Measurements from ENCODE around the gene ALX3. TPM values are rescaled to one million over a fixed set of nuclear protein-coding genes. Genes with fewer than 3 reads are reported as not detected.

ALX3 gene
- total and polyA plus RNA-seq, 7 donors: 0.04 to 0.11 (median 0.05) TPM; not detected in 4

- H3K27ac ChIP-seq: no peak overlapping the region
- no peaks in the 10 kb centered on the region for H3K4me1 ChIP-seq
- H3K9me3 ChIP-seq: no peaks in the 10 kb centered on the region
- H3K4me3 ChIP-seq: no peak overlapping the region
- peak; percentile 98 for TF ChIP-seq CTCF (IDR thresholded peaks at IDR 0.05)
- 35 to 57% (median 41%) methylated on average over 16 of the region's 16 CpGs for WGBS, 3 donors
- H3K36me3 ChIP-seq (ENCODE audit: insufficient read depth in 1 of 2, low read depth in 1 of 2): peaks cover 23 to 100% of the 10 kb centered on the region in 2 donors
- peak; percentile 77 to 83 for DNase-seq
- H3K27me3 ChIP-seq (ENCODE audit: insufficient read depth in 3 of 3, low read length in 2 of 3): no peaks in the 10 kb centered on the region
- ATAC-seq: peak; percentile 78 to 88 (median 84)
- intact Hi-C loops (cut with DNase I): loop anchor here (1.0 to 5.0 kb wide), 2 partner anchors 53 to 54 kb away; no protein-coding TSS in a partner anchor
These were observed 16.7 kb downstream of the ALX3 start for GRCh38 chr1:110053552-110054428.

DNA sequence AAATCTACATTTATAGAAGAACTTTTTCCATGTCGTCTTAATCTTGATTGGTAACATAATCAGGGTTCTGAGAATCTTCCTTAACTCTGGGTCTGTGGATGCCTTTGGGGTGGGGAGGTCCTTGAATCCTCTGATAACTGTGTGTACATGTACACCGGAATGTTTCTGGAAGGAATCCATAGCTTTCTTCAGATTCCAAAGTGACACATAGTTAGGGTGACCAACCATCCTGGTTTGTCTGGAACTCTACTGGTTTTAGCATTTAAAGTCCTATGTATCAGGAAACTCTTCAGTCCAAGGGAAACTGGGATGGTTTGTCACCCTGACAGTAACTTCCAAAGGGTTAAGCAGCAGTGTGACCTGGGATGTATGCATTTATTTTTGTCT, 19.2 kb downstream of the ALX3 start:
- peaks cover 29 to 100% of the 10 kb centered on the region in 2 donors for H3K36me3 ChIP-seq (ENCODE audit: insufficient read depth in 1 of 2, low read depth in 1 of 2)
- ATAC-seq: no peak
- no peak for TF ChIP-seq CTCF (IDR thresholded peaks at IDR 0.05)
- H3K27me3 ChIP-seq (ENCODE audit: insufficient read depth in 3 of 3, low read length in 2 of 3): no peaks in the 10 kb centered on the region
- DNase-seq: no peak
- H3K9me3 ChIP-seq: no peaks in the 10 kb centered on the region
- H3K4me1 ChIP-seq: peaks cover 4% of the 10 kb centered on the region
- no peak overlapping the region for H3K27ac ChIP-seq
- no peak overlapping the region for H3K4me3 ChIP-seq
- intact Hi-C loops (cut with DNase I): loop anchor here in 1 of 2 donors (5.0 kb wide), 1 partner anchor 56 kb away; no protein-coding TSS in a partner anchor
- WGBS, 3 donors: 68 to 88% (median 84%) methylated on average over 2 of the region's 2 CpGs

GRCh38 chr1:110050602-110051261, 19.7 kb downstream of the ALX3 start:
- DNase-seq (peak in 1 of 2 donors; percentile 21), ATAC-seq (no peak)
- peaks cover 4% of the 10 kb centered on the region for H3K4me1 ChIP-seq
- no peaks in the 10 kb centered on the region for H3K9me3 ChIP-seq
- no peaks in the 10 kb centered on the region for H3K27me3 ChIP-seq (ENCODE audit: insufficient read depth in 3 of 3, low read length in 2 of 3)
- no peak for TF ChIP-seq CTCF (IDR thresholded peaks at IDR 0.05)
- no peak overlapping the region for H3K4me3 ChIP-seq
- 60 to 64% (median 61%) methylated on average over 4 of the region's 4 CpGs for WGBS, 3 donors
- H3K36me3 ChIP-seq (ENCODE audit: insufficient read depth in 1 of 2, low read depth in 1 of 2): peaks cover 29 to 100% of the 10 kb centered on the region in 2 donors
- intact Hi-C loops (cut with DNase I): loop anchor here in 1 of 2 donors (5.0 kb wide), 1 partner anchor 57 kb away; no protein-coding TSS in a partner anchor
- no peak overlapping the region for H3K27ac ChIP-seq

- Histone ChIP-seq H3K27ac (no peak overlapping the region), H3K27me3 (ENCODE audit: insufficient read depth in 3 of 3, low read length in 2 of 3) (no peaks in the 10 kb centered on the region), H3K9me3 (no peaks in the 10 kb centered on the region), H3K4me3 (no peak overlapping the region), H3K4me1 (peaks cover 4% of the 10 kb centered on the region), H3K36me3 (ENCODE audit: insufficient read depth in 1 of 2, low read depth in 1 of 2) (peaks cover 25 to 100% of the 10 kb centered on the region in 2 donors)
- DNase-seq (no peak), ATAC-seq (no peak)
- no peak for TF ChIP-seq CTCF (IDR thresholded peaks at IDR 0.05)
- intact Hi-C loops (cut with DNase I): loop anchor here in 1 of 2 donors (5.0 kb wide), 1 partner anchor 57 kb away; no protein-coding TSS in a partner anchor
- WGBS, 3 donors: 68 to 80% (median 74%) methylated on average over 11 of the region's 11 CpGs
These were observed 20.5 kb downstream of the ALX3 start for GRCh38 chr1:110049801-110050601.
